HL-60/S4 treated with retinoic acid at 250 ng/mL for 4 days and 3 days (cell line): ENCODE data around the gene MDM4.
"Not testable (repeated sequence)": the region's sequence is repeated elsewhere in the genome, so short reads cannot be mapped to it uniquely, and the experiment has no call there.

Experiments used
- in situ Hi-C: fragments of 300-500 bp; cut with MboI; formaldehyde crosslinking; loops from 2 replicates; pipeline ENCODE4 v1.7.0; 2022; ENCODE audit warnings: low sequenced_read_pairs

Gene MDM4

DNA sequence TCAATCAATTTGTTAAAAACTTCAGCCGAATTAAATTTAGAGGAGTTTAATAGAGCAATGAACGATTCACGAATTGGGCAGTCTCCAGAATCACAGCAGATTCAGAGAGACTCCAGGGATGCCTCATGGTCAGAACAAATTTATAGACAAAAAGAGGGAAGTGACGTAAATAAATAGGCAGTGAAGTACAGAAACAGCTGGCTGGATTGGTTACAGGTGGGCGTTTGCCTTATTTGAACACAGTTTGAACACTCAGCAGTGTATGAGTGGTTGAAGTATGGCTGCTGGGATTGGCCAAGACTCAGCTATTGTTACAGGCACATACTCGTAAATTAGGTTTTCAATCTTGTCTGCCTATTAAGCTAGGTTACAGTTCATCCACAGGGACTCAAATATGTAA lies 43.8 kb downstream of the MDM4 start:
- in situ Hi-C loops = not testable (repeated sequence)

DNA sequence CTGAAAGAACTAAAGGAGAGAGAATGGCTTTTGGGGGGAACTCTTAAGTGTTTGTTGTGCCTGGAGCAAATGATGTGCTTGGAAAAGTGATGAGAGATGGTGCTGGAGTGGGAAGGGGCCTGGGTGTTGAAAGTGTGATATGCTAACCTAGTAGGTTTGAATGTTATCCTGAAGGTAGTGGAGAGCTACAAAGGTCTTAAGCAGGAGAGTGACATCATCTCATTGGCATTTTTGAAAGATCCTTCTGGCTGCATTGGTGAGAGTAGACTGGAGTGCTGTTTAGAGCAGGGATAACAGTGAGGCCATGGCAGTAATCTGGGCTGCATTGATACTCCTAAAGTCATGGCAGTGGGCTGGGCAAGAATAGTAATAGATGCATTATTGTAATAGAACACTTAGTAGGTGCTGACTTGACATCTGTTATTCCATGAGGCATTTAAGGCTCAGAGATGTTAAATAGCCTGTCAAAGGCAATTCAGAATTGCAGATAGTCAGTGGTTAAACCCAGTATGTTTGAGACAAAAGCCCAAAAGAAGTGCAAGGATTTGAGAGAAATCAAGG lies 44.5 kb downstream of the MDM4 start:
- in situ Hi-C loops = no loop called here

DNA sequence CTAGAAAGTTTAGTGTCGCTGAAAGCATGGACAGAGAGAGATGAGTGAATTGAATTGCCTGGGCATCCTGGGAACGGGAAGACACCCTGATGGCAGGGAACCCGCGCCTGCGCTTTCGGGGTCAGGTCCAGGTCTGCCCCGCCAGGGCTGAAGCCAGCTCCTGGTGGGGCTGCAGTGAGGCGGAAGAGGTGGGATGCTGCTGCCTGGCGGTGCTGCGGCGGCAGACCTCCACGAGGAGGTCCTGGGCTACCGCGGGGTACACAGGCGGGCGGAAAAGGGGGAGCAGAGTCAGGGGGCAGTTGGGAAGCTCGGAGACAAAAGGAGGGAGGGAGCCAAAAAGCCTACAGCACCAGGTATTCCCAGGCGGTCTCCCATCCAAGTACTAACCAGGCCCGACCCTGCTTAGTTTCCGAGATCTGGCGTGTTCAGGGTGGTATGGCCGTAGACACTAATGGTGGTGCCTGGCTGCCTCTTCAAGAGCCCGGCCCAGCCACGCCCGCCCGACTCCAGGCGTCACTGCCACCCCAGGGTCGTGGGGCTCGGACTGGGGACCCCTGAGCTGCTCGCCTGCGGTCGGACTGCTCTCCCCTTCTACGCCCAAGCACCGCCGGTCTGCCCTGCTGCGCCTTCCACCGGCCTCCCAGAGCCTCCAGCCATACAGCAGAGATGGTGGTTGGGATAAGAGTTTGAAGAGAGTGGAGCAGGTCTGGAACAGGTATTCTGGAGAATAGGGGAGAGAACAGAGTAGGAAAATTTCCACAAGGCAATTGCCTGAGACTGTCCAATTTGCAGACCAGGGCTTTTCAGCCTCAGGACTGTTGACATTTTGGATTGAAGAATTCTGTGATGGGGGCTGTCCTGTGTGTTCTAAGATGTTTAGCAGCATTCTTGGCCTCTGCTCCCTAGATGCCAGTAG lies 46.1 kb downstream of the MDM4 start:
- in situ Hi-C loops = no loop called here

DNA sequence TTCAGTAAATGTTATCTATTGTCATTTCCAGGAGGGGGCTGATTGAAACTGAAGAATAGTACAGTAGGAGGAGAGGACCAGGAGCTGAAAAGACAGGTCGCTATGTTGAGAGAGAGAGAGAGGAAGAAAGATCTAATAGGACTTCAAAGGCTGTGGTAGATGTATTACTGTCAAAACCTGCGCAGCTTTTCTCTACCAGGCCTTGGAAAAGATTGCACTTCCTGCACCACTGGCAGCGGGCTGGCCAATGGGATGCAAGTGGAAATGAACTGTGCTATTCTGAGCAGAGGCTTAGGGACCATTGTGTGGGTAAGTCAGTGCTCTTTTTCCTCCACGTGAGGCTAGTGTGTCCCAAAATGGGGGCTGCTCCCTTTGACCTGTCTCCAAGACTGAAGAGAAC lies 47.1 kb downstream of the MDM4 start:
- in situ Hi-C loops = no loop called here

DNA sequence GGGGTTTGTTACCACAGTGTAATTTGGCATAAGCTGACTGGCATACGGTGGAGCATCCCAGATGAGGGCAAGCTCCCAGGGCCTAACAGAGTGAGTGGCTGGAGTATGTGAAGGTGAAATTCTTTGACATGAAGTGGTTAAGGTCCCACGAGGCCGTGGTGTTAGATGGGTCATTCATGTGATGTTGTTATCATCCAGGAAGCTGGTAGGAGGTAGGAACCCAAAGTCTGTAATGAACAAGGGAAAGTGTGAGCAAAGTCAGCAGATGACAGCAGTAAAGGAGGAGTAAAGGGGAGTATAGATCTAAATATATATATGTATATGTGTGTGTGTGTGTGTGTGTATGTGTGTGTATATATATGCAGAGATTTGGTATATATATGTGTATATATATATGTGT lies 47.6 kb downstream of the MDM4 start:
- in situ Hi-C loops = no loop called here

DNA sequence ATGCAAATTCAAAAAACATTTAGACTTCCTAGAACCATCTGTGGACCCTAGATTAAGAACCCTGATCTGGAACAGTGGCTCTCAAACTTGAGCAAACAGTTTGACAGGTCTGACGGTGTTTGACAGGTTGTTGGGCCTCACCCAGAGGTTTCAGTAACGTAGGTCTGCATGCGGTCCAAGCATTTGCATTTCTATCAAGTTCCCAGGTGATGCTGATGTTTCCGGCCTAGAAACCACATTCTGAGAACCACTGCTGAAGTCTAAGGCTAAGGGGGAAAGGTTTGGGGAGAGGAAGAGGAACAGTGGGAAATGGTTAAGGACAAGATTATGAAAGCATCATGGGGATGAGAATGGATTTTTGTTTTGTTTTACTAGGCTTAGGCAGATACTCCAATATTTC lies 48.6 kb downstream of the MDM4 start:
- in situ Hi-C loops = no loop called here

DNA sequence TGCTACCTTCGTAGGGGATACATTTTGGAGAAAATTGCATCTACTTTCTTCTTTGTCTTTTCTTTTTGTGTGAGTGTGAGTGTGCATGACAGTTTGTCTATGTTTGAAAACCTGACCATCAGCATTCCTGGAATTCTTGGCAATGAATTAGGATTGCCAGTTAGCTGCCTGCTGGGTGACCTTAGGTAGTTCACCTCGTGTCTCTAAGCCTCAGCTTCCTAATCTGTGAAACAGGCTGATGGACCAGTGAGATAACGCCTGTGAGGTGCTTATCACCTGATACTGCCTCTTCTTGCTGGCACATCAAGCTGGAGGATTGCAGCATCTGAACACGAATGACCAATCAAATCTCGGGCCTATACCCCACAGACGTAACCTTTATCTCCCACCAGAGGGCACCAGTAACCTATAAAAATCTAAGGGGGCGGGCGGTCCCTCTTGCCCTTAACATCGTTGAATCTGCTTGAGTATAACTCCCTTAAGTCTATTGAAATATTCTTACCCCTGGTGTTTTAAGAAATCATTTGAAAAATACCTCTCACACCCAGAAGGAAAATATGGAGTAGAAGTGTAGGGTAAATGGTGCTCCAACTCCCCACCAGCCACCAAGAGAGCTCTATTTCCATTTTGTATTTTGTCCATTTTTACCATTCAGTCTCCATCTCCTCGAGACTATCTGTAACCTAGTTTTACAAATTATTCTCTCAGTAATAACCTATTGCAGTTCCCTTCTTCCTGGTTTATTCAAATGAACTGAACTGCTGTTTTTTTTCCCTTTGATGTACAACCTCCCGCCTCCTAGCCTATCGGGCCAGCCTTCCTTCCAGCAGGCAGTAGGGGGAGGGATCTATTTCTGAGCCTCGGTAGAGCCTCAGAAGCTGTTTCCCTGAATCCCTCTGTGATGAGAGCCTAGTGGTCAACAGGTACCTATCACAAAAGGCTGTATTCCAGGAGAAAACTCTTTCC lies 49.7 kb downstream of the MDM4 start:
- in situ Hi-C loops = no loop called here

DNA sequence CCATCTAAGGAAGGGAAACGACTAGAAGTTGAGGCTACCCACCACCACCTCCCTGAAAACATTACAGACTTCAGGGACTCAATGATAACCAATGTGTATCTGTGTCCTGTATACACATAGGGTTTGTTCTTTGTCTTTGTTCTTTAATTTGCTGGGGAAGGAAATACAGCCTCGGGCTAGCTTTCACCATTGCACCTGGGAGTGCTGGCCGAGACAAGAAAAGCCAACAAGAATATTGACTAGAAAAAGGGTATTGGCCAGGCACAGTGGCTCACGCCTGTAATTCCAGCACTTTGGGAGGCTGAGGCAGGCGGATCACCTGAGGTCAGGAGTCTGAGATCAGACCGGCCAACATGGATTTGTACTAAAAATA lies 50.4 kb downstream of the MDM4 start:
- in situ Hi-C loops = no loop called here

DNA sequence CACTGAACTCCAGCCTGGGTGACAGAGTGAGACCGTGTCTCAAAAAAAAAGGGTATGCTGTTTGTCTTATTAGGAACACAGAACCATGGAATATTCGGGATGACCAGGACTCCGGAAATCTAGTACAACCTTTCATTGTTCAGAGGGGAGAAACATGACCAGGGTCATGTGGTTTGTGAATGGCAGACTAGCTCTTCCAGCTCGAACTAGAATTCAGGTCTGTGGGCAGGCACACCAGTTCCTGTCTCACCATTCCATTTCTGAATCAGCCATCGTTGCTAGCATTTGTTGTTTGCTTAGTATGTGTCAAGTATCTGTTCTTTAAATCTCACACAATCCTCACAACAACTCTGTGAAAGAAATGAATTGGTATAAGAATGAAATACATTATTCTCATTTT lies 50.9 kb downstream of the MDM4 start:
- in situ Hi-C loops = no loop called here

DNA sequence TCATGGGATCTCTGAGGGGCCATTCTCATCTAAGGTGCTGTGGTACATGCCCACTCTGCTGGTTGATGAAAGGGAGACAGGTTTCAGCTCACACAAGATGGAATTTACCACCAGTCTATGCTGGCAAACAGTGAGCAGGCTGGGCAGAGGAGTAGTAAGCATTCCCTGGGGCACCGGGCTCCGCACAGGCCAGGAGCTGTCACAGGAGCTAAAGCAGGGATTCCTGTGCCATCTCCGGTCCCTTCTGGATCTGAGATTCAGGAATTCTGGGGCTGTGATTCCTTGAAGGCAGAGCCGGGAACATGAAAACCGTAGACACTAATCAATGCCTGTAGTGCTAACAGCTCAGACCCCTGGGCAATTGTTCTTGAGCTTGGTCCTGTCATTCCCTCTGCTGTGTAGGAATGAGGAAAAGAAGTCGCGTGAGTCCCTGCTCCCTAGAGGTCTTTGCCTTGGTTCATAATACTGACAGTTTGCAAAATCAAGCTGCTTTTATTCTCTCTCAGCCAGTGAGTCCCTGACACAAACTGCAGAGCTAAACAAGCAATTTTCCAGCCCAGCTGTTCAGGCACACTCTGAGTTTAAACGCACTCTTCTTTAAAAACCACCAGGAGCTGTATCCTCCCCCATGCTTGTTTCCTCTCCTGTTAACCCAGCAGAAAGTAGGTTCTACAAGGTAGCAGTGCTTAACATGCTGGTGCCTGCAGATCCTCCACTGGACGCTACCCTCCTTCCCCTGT lies 52.5 kb downstream of the MDM4 start:
- in situ Hi-C loops = no loop called here

DNA sequence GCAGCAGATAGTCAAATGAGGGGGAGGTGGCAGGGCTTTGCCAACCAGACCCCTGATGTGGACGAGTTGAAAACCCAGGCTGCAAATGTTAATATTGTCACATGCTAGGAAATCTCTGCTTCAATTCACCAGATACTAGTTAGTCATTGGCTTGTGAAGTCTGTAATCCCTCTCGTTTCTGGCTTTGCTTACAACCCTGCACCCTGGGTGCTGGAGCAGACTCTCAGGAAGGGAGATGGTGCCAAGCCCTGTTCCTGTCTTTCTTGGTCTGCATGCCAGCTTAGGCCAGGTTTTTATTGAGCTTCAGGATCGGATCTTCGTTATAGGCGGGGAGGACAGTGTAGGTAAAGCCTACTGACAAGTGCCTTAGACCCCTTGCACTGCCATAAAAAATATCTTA lies 53.3 kb downstream of the MDM4 start:
- in situ Hi-C loops = no loop called here

DNA sequence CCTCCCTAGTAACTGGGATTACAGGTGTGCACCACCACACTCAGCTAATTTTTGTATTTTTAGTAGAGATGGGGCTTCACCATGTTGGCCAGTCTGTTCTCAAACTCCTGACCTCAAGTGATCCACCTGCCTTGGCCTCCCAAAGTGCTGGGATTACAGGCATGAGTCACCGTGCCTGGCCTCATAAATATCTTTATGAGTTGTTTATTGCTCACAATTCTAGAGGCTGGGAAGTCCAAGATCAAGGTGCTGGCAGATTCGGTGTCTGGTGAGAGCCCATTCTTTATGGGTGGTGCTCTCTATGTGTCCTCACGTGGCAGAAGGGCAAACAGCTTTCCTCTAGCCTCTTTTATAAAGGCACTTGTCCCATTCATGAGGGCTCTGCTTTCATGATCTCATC lies 53.8 kb downstream of the MDM4 start:
- in situ Hi-C loops = not testable (repeated sequence)

DNA sequence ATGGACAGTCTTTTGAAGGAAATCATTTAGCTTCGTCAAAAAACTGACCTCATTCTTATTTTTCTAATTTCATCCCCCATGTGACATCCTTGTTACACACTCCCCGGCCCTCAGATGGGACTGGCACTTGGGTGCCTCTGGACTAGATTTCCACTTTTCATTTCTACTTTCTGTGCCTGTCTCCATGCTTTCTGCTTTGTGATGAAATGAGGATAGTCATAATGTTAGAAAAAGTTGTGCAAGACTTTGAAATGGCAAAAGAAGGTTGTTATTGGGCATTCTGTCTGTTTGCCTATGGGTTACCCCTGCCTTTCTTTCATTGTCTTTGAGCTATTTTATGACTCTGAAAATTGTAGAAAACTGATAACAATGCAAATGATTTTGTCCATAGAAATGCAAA lies 54.9 kb downstream of the MDM4 start:
- in situ Hi-C loops = no loop called here

DNA sequence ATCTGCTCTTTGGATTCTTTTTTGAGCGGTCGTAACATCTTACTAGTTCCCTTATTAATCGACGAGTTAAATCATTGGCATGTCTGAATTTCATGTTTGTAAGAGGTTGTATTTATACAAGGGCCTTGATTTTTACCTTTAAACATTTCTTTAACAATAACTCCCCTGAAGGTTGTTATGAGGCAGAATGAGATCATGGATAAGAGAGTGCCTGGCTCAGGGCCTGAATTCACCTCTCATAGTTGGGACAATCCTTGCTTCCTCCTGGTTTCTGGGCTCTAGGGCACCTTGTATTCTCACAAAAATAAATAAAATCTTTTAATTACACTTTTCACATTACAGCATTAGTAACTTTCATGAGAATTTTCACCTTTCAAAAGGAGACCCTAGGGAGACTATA lies 55.4 kb downstream of the MDM4 start:
- in situ Hi-C loops = no loop called here

DNA sequence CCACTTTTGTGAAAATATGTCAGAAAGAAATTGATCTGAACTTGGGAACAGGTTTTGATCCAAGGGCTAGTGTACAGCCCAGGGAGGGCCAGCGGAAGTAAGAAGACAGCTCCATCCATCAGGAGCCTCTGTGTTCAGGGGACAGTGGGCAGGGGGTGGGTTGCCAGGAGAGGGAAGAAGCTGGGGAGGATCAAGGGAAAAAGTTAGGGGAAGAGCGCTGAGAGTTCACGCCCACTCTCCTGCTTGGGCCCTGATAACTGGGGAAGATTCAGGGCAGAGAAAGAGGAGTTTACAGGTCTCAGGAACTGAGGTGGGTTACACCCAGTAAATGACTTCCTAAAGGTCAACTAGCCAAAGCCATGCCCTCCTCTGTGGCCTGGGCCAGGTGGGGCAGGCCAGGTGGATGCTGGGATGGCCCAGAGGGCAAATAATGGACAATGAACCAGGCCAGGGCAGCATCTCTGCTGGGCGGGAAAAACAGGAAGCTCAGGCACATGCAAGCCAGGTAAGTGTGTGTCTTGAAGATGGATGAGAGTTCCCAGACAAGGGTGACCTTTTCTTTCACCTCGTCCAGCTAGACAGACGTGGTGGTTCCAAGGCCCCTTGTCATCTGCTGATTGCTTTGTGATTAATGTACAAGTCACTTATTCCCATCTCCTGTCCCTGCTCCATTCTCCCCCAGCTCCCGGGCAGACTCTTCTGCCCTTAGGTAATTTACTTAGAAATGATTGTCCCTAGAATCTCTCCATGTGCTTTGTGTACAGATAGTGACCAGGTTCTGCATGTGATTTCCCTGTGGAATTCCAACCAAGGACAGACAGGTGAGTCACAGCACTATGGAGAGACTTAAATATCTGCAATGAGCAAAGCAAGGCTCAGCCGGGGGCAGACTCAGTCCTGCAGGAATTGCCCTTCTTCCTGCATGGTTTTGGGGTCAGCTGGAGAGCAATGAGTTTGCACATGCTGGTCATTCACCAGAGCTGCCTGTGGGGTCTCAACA lies 57.0 kb downstream of the MDM4 start:
- in situ Hi-C loops = no loop called here

DNA sequence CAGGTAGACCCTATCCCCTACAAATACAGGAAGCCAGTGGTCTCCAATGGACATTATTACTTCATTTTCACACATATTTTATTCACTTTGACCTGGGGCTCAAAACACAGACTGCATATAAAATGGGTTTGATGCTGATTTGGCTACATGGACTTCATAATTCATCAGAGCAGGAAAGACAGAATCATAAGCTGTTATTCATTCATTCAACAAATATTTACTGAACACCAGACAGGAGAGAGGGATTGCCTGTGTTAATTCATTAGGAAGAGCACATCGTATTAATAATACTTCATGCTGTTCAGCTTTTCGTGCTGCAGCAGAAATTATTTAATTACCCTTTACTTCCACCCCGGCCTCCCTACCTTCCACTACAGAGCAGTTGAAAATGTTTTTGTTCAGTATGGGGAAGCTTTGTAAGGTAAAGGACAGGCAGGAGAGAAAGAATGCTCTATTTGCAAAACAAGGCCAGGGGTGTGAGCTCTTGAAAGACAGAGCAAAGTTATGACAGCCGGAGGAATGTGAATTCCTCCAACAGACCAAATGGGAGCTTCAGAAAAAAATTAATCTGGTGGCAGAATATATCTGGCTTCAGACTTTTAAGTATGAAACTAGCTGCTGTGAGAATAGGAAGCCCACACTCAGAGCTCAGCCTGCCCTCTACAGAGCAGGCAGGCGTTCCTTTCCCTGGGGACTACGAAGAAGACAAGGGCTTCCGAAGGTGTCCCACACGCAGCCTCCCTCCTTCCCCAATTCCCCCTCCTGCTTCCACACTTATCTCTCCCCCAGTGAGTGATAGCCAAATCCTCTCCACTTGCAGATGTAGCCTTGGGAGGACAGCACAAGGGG lies 58.0 kb downstream of the MDM4 start:
- in situ Hi-C loops = no loop called here

DNA sequence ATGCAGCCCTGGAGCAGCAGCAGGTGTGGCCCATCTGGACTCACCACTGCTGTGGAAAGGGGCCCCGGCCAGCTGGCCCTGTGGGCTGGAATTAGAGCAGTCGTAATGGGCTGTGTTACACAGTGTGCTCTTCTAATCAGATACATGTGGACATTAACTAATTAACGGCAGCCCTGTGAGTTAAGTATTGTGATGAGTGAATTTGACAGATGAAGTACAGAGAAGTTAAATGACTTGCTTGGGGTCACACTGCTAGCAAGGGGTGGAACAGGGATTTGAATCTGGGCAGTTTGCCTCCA lies 58.6 kb downstream of the MDM4 start:
- in situ Hi-C loops = no loop called here

DNA sequence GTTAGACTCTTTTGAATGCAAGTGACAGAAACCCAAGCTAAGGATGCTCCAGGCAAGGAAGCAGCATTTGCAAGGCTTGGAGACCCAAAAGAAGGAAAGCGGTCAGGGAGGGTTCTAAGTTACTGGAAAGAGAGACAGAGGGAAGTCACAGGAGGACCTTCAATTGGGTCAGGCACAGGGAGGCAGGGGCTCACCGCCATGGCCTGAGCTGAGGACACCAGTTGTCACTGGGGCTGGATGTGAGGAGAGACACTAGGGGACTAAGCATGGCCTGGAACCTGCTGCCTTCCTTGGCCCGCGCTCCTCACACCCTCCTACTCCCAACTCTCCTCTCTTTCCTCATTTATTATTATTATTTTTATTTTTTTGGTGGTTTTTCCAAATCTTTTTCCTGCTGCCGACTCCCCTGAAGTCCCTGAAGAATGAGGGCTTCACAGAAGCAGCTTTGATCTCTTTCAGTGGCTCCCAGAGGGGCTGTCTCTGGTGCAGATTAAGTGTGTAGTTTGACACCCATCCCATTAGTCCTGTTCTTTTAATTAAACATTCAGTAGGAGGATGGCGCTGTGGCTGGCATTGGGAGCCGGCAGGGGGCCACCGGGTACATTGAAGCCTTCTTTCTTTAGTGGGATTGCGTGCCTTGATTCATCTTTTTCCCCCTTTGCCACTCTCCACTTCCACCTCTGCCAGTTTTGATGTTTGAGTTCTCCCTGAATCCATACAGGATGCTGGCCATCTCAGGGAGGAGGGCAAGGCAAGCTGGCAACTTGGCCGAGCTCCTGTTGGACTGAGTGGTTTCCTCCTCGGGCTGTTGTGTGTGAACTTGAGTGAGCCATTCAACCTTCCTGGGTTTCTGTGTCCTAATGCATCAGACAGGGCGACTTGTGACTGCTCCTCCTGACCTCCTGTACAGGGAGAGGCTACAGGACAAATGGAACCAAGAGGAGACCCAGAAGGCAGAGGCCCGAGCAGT lies 59.3 kb downstream of the MDM4 start:
- in situ Hi-C loops = no loop called here
